ENCODE results near the gene NTRK1. TPM values are rescaled to one million over a fixed set of nuclear protein-coding genes. Genes with fewer than 3 reads are reported as not detected.

Gene NTRK1
- total and polyA plus RNA-seq, 2 of the 4 experiments (the other 2 are of a cell fraction), result not detected

- Histone ChIP-seq H3K36me3 (ENCODE audit: control insufficient read depth, insufficient read depth, low read length) (no peaks in the 10 kb centered on the region), H3K4me1 (ENCODE audit: control insufficient read depth, insufficient read depth, low read length) (no peaks in the 10 kb centered on the region), H3K9ac (ENCODE audit: low read depth, low read length) (no peak overlapping the region), H3K9me1 (ENCODE audit: insufficient read depth, low read length) (no peaks in the 10 kb centered on the region), H3K27ac (ENCODE audit: insufficient read depth, low read length) (no peak overlapping the region), H3K4ac (ENCODE audit: low read depth, low read length) (no peak overlapping the region), H3K9me3 (ENCODE audit: control insufficient read depth, insufficient read depth, low read length) (no peaks in the 10 kb centered on the region), H3K23ac (ENCODE audit: low read depth, low read length) (no peak overlapping the region), H3K4me2 (ENCODE audit: low read depth, low read length) (no peak overlapping the region), H4K20me1 (ENCODE audit: insufficient read depth, low read length) (no peaks in the 10 kb centered on the region; the same call in 1 of the 2 replicates), H4K91ac (ENCODE audit: insufficient read depth, low read depth, low read length) (no peak overlapping the region), H3K18ac (ENCODE audit: low read depth, low read length) (no peak overlapping the region), H2BK20ac (ENCODE audit: low read depth, low read length) (no peak overlapping the region), H3K4me3 (ENCODE audit: insufficient read depth, low read depth, low read length) (no peak overlapping the region), H4K8ac (ENCODE audit: low read depth in 2 of 2, low read length in 2 of 2) (no peak overlapping the region), H2AK9ac (replicated peaks; ENCODE audit: low read depth, low read length, poor library complexity) (no peak overlapping the region), H2BK120ac (ENCODE audit: low read depth, low read length) (no peak overlapping the region), H3K14ac (replicated peaks; ENCODE audit: low read depth, low read length) (no peak overlapping the region), H2AFZ (replicated peaks; ENCODE audit: low read length, poor library complexity) (no peak overlapping the region), H2BK5ac (ENCODE audit: low read depth, low read length, poor library complexity, severe bottlenecking) (no peak overlapping the region), H4K5ac (ENCODE audit: low read depth, low read length) (no peak overlapping the region), H2BK15ac (ENCODE audit: low read depth, low read length) (no peak overlapping the region), H3K79me1 (ENCODE audit: low read depth in 1 of 2, low read length in 2 of 2) (no peaks in the 10 kb centered on the region), H2AK5ac (ENCODE audit: low read depth, low read length) (no peak overlapping the region), H3K27me3 (ENCODE audit: control insufficient read depth, insufficient read depth, low read length) (peaks cover 78% of the 10 kb centered on the region), H3K56ac (ENCODE audit: extremely low read depth, insufficient read depth, low read length) (no peak overlapping the region)
- no TSS peak for BruUV-seq (replicated peaks)
- POLR2A ChIA-PET (ENCODE audit: unreplicated experiment), result no interaction called here
- TF ChIP-seq FOS (IDR thresholded peaks at IDR 0.05; ENCODE audit: low read depth, low read length) (no peak), MAZ (IDR thresholded peaks at IDR 0.05; ENCODE audit: borderline replicate concordance, low read depth, low read length) (no peak), MAFK (IDR thresholded peaks at IDR 0.05; ENCODE audit: low read depth, low read length) (no peak), RAD21 (IDR thresholded peaks at IDR 0.05; ENCODE audit: low read length) (no peak)
- CTCF ChIA-PET, result no interaction called here
- ATAC-seq (ENCODE audit: low read depth) (no peak), DNase-seq (no peak)
- in situ Hi-C loops (cut with MboI; ENCODE audit: low sequenced_read_pairs) (loop anchor here (10.0 kb wide), 1 partner anchor 191 kb away; no protein-coding TSS in a partner anchor), intact Hi-C loops (cut with micrococcal nuclease) (no loop called here), dilution Hi-C loops (cut with HindIII; ENCODE audit: low sequenced_read_pairs, unreplicated experiment) (no loop called here)
- 73% methylated on average over 4 of the region's 13 CpGs; no CpG with 5 or more reads in 1 of the 2 experiments for WGBS, 2 experiments (ENCODE audit: extremely low coverage in 2 of 2, insufficient read length in 1 of 2)
Observed at GRCh38 chr1:156885880-156886355, 25.3 kb downstream of the NTRK1 start.
